H1 (cell line): ENCODE measurements around the gene GRXCR1. TPM values are rescaled to one million over a fixed set of nuclear protein-coding genes. Genes with fewer than 3 reads are reported as not detected.

Source experiments
- CTCF ChIA-PET: fragments of 300-600 bp; sonication (Branson Sonifier 250); formaldehyde crosslinking; loops from one replicate; lab custom pipeline; 2021; ENCODE audit not compliant: partially characterized antibody; lab: Charles Lee
- POLR2A ChIA-PET: fragments of 300-600 bp; sonication (Branson Sonifier 250); formaldehyde crosslinking; loops from one replicate; lab custom pipeline; 2021; ENCODE audit warnings: inconsistent platforms; ENCODE audit not compliant: partially characterized antibody; lab: Charles Lee
- DNase-seq, 2 experiments: peaks; one replicate each; pipeline versions ENCODE4 v3.0.0 to v3.0.0-alpha.2; 2010 to 2022; ENCODE audit warnings: low spot score in 2 of 2, low read depth in 1 of 2, mixed read lengths in 1 of 2
- FAIRE-seq: peaks from 2 replicates; lab custom pipeline; 2011; peaks lifted over from hg19 to GRCh38; lab: Jason Lieb, UNC
- H2AFZ ChIP-seq: 2 replicates; pipeline ENCODE4 v1.8.1; 2012; ENCODE audit warnings: low read length, inconsistent platforms
- H2AK5ac ChIP-seq: 2 replicates; pipeline ENCODE4 v1.6.1; 2013; ENCODE audit warnings: low read depth, low read length
- H2BK120ac ChIP-seq: replicated peaks from 2 replicates; pipeline ENCODE3; 2013; ENCODE audit warnings: low read depth, low read length, inconsistent platforms
- H2BK12ac ChIP-seq: 2 replicates; pipeline ENCODE4 v1.6.1; 2013; ENCODE audit warnings: low read depth, low read length
- H2BK15ac ChIP-seq: 2 replicates; pipeline ENCODE4 v1.6.1; 2013; ENCODE audit warnings: low read length
- H2BK20ac ChIP-seq: 2 replicates; pipeline ENCODE4 v1.6.1; 2013; ENCODE audit warnings: low read length
- H2BK5ac ChIP-seq: 2 replicates; pipeline ENCODE4 v1.6.1; 2013; ENCODE audit warnings: low read depth, low read length
- H3K14ac ChIP-seq: 2 replicates; pipeline ENCODE4 v1.6.1; 2013; ENCODE audit warnings: inconsistent platforms; ENCODE audit not compliant: insufficient read length
- H3K18ac ChIP-seq: 2 replicates; pipeline ENCODE4 v1.6.1; 2013; ENCODE audit warnings: low read length; ENCODE audit errors: extremely low read depth
- H3K23ac ChIP-seq: 2 replicates; pipeline ENCODE4 v1.6.1; 2013; ENCODE audit warnings: inconsistent platforms; ENCODE audit not compliant: insufficient read length
- H3K23me2 ChIP-seq: 2 replicates; pipeline ENCODE4 v1.6.1; 2013; ENCODE audit warnings: low read depth, low read length
- H3K27ac ChIP-seq: 2 replicates; pipeline ENCODE4 v1.6.1; 2011; ENCODE audit warnings: low read depth, low read length, inconsistent platforms
- H3K27me3 ChIP-seq, 4 experiments: replicated peaks in 1 of 4; 1 replicate in 1 of 4; 2 replicates in 3 of 4; pipeline versions ENCODE4 v1.6.1 to v1.8.1; 2011 to 2013; ENCODE audit warnings: low read length in 3 of 4, mild to moderate bottlenecking in 3 of 4, inconsistent platforms in 2 of 4, mixed read lengths in 2 of 4, moderate library complexity in 1 of 4; ENCODE audit not compliant: control insufficient read depth in 3 of 4, insufficient read depth in 3 of 4; ENCODE audit errors: extremely low read depth in 1 of 4
- H3K36me3 ChIP-seq, 4 experiments: 2 replicates each; pipeline versions ENCODE4 v1.6.1 to v1.8.1; 2011 to 2013; ENCODE audit warnings: mild to moderate bottlenecking in 4 of 4, low read length in 3 of 4, moderate library complexity in 2 of 4, control low read depth in 1 of 4, inconsistent platforms in 1 of 4; ENCODE audit not compliant: insufficient read depth in 4 of 4, control insufficient read depth in 2 of 4
- H3K4ac ChIP-seq: replicated peaks from 2 replicates; pipeline ENCODE3; 2013; ENCODE audit warnings: low read length, low read depth, mixed read lengths, inconsistent platforms; ENCODE audit not compliant: insufficient read length
- H3K4me1 ChIP-seq, 4 experiments: replicated peaks in 1 of 4; 1 replicate in 1 of 4; 2 replicates in 3 of 4; pipeline versions ENCODE4 v1.6.1 to v1.8.1; 2011 to 2013; ENCODE audit warnings: low read length in 3 of 4, inconsistent platforms in 2 of 4, mixed read lengths in 1 of 4; ENCODE audit not compliant: insufficient read depth in 4 of 4, control insufficient read depth in 3 of 4
- H3K4me2 ChIP-seq, 2 experiments: 2 replicates each; pipeline versions ENCODE4 v1.6.1 to v1.8.1; 2011 to 2013; ENCODE audit warnings: low read depth in 2 of 2, low read length in 2 of 2, control low read depth in 1 of 2, inconsistent platforms in 1 of 2, mild to moderate bottlenecking in 1 of 2; ENCODE audit not compliant: insufficient read depth in 1 of 2
- H3K4me3 ChIP-seq, 4 experiments: fragments of 200-600, 300-600 bp in 1 of 4; sonication (generic), shearing (Covaris generic), sonication (Bioruptor Twin) in 1 of 4; 2 replicates each; pipeline versions ENCODE4 v1.5.1 to v1.8.1; 2011 to 2016; ENCODE audit warnings: low read length in 4 of 4, low read depth in 3 of 4, control low read depth in 2 of 4, inconsistent platforms in 2 of 4, mild to moderate bottlenecking in 2 of 4, mixed read lengths in 1 of 4, moderate library complexity in 1 of 4; ENCODE audit not compliant: insufficient read depth in 2 of 4; ENCODE audit errors: extremely low read depth in 1 of 4
- H3K56ac ChIP-seq: replicated peaks from 2 replicates; pipeline ENCODE3; 2013; ENCODE audit warnings: low read depth, mild to moderate bottlenecking, mixed read lengths, low read length, inconsistent platforms; ENCODE audit not compliant: insufficient read length
- H3K79me1 ChIP-seq: 2 replicates; pipeline ENCODE4 v1.6.1; 2013; ENCODE audit warnings: low read depth, low read length, control low read depth
- H3K79me2 ChIP-seq, 2 experiments: 2 replicates each; pipeline versions ENCODE4 v1.6.1 to v1.8.1; 2012 to 2013; ENCODE audit warnings: low read length in 2 of 2, mild to moderate bottlenecking in 2 of 2, inconsistent platforms in 1 of 2; ENCODE audit not compliant: insufficient read depth in 2 of 2, control insufficient read depth in 1 of 2
- H3K9ac ChIP-seq, 4 experiments: replicated peaks in 1 of 4; 1 replicate in 1 of 4; 2 replicates in 3 of 4; pipeline versions ENCODE4 v1.6.1 to v1.8.1; 2011 to 2013; ENCODE audit warnings: low read depth in 3 of 4, low read length in 3 of 4, control low read depth in 2 of 4, mild to moderate bottlenecking in 2 of 4, moderate library complexity in 2 of 4, inconsistent platforms in 1 of 4; ENCODE audit errors: extremely low read depth in 1 of 4
- H3K9me3 ChIP-seq, 2 experiments: 2 replicates each; pipeline versions ENCODE4 v1.6.1 to v1.8.1; 2012 to 2013; ENCODE audit warnings: mild to moderate bottlenecking in 2 of 2, moderate library complexity in 2 of 2, control low read depth in 1 of 2, inconsistent platforms in 1 of 2, low read depth in 1 of 2, low read length in 1 of 2, mixed read lengths in 1 of 2; ENCODE audit not compliant: insufficient read depth in 2 of 2
- H4K20me1 ChIP-seq, 2 experiments: replicated peaks in 1 of 2; 2 replicates each; pipeline versions ENCODE3 to v1.8.1; 2011 to 2013; ENCODE audit warnings: inconsistent platforms in 2 of 2, low read length in 2 of 2, mild to moderate bottlenecking in 1 of 2; ENCODE audit not compliant: insufficient read depth in 2 of 2, control insufficient read depth in 1 of 2
- H4K5ac ChIP-seq: 2 replicates; pipeline ENCODE4 v1.6.1; 2013; ENCODE audit warnings: low read length, low read depth, mixed read lengths, inconsistent platforms; ENCODE audit not compliant: insufficient read length
- H4K8ac ChIP-seq: 2 replicates; pipeline ENCODE4 v1.8.0; 2013; ENCODE audit warnings: mild to moderate bottlenecking, moderate library complexity, low read length, inconsistent platforms; ENCODE audit not compliant: insufficient read depth; ENCODE audit errors: extremely low read depth
- H4K91ac ChIP-seq: replicated peaks from 2 replicates; pipeline ENCODE3; 2013; ENCODE audit warnings: low read length, mixed read lengths, inconsistent platforms; ENCODE audit not compliant: insufficient read length
- RBBP5 ChIP-seq: IDR thresholded peaks from 2 replicates; pipeline ENCODE4 v1.7.1; 2012; ENCODE audit warnings: low read depth, mild to moderate bottlenecking, inconsistent platforms, low read length, moderate library complexity, borderline replicate concordance
- SAP30 ChIP-seq: fragments of 300-600 bp; sonication (generic); IDR thresholded peaks from 2 replicates; pipeline ENCODE4 v1.7.1; 2012; ENCODE audit warnings: low read length, moderate library complexity, mild to moderate bottlenecking, inconsistent platforms; ENCODE audit not compliant: insufficient read depth, insufficient replicate concordance
- SP2 ChIP-seq: IDR thresholded peaks from 2 replicates; pipeline ENCODE4 v1.6.1; 2012; ENCODE audit warnings: mild to moderate bottlenecking, low read length, inconsistent platforms
- TCF12 ChIP-seq: IDR thresholded peaks from 2 replicates; pipeline ENCODE4 v1.6.1; 2011; ENCODE audit warnings: low read depth, mild to moderate bottlenecking, low read length
- WGBS, 2 experiments: shearing (Covaris generic) in 1 of 2; methylation state at CpG; one replicate each; pipeline versions ENCODE4 v1.1.6 to v1.1.7; 2013 to 2015; ENCODE audit warnings: low lambda C conversion rate in 2 of 2, mixed read lengths in 2 of 2, inconsistent platforms in 1 of 2, low coverage in 1 of 2, missing lambda C conversion rate in 1 of 2; ENCODE audit not compliant: insufficient replicate concordance in 2 of 2, insufficient coverage in 1 of 2, insufficient read length in 1 of 2; ENCODE audit errors: extremely low coverage in 1 of 2, missing lambda C conversion rate in 1 of 2; 5-methylcytosine and 5-hydroxymethylcytosine counted together
- polyA plus RNA-seq, 7 experiments: library from polyadenylated mRNA; depleted of rRNA in 3 of 7; stranded (reverse) in 5 of 7; unstranded in 2 of 7; fragments of >200 nt in 5 of 7; fragments of 200-250 nt in 2 of 7; gene quantifications; 1 replicate in 5 of 7; 2 replicates in 1 of 7; 4 replicates in 1 of 7; pipeline versions ENCODE4 v1.2.1 to v1.2.3, GENCODE V29; 2011 to 2013; ENCODE audit warnings: missing spikeins in 2 of 7, mixed read lengths in 2 of 7
- total RNA-seq: library from RNA; stranded (reverse); fragmentation: NEBNext Ultra II Directional; extraction: Animal tissue kit (Norgen Biotek cat#: 25700); gene quantifications from 2 replicates; pipeline ENCODE4 v1.2.1, GENCODE V29; 2021
- TF ChIP-seq, protein P1 (sequence below): IDR thresholded peaks from 2 replicates; pipeline ENCODE4 v1.6.1; 2011; ENCODE audit warnings: low read length, improper control_type of control experiment
- TF ChIP-seq, protein P2 (sequence below): IDR thresholded peaks from 2 replicates; pipeline ENCODE4 v1.6.1; 2012; ENCODE audit warnings: inconsistent platforms

Gene GRXCR1
- total and polyA plus RNA-seq, 2 of the 8 experiments (the other 6 are each of a cell fraction or from before 2014, with no cell fraction given), result not detected

DNA sequence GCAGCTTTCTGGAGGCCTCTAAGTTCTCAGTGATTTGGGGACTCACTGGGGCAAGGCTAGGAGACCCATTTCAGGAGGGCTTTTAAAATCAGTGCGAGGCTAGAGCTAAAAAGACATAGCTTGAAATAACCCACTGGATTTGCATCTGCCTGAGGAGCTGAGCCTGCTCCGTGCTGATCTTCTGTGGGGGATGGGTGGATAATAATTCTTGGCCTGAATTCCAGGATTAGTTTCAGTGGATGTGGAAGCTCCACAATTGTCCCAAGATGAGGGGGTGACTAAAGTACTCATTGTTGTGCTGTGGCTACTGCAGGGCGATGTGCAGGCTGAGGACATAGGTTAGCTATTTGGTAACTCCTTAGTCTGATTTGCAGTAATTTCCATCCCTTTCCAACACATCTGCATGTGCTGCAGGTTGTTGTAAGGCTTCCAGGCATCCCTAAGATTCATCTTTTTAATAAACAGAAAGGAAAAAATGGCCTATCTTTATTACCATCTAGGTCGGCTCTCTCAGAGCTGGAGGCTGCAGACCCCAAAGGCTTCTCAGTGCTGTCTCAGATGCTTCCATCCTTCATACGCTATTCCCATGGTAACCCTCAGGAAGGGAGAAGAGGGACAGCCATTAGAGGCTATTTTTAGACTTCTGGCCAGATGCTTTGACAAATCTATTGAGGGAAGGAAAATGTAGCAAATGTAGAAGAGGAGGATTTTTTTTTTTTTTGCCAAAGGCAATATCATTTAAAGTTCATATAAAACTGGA, 63.4 kb downstream of the GRXCR1 start:
- no peak overlapping the region for H3K4ac ChIP-seq
- no peak overlapping the region for H2BK12ac ChIP-seq
- POLR2A ChIA-PET, result no interaction called here
- H4K5ac ChIP-seq, result no peak overlapping the region
- no peak overlapping the region for H2BK120ac ChIP-seq
- H3K27ac ChIP-seq, result no peak overlapping the region
- no peak overlapping the region for H2BK5ac ChIP-seq
- H2AFZ ChIP-seq, result peak overlapping the region; percentile 50; the same call in 1 of the 2 replicates
- H3K79me2 ChIP-seq, result no peaks in the 10 kb centered on the region
- TF ChIP-seq SP2 (no peak), SAP30 (no peak), RBBP5 (no peak), TCF12 (no peak)
- TF ChIP-seq, protein P1, sequence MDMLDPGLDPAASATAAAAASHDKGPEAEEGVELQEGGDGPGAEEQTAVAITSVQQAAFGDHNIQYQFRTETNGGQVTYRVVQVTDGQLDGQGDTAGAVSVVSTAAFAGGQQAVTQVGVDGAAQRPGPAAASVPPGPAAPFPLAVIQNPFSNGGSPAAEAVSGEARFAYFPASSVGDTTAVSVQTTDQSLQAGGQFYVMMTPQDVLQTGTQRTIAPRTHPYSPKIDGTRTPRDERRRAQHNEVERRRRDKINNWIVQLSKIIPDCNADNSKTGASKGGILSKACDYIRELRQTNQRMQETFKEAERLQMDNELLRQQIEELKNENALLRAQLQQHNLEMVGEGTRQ, result no peak
- TF ChIP-seq, protein P2, sequence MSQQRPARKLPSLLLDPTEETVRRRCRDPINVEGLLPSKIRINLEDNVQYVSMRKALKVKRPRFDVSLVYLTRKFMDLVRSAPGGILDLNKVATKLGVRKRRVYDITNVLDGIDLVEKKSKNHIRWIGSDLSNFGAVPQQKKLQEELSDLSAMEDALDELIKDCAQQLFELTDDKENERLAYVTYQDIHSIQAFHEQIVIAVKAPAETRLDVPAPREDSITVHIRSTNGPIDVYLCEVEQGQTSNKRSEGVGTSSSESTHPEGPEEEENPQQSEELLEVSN, result no peak
- no peak overlapping the region for H4K8ac ChIP-seq
- no peak overlapping the region; a peak in 1 of 7 replicates for H3K9ac ChIP-seq
- no peak overlapping the region for H2BK20ac ChIP-seq
- H3K14ac ChIP-seq, result no peak overlapping the region
- H4K91ac ChIP-seq, result no peak overlapping the region
- CTCF ChIA-PET, result interaction anchor here (0.8 to 1.4 kb wide), 2 partner anchors 10 to 135 kb away, joined by 3 read pairs; no protein-coding TSS in a partner anchor
- H3K36me3 ChIP-seq, result no peaks in the 10 kb centered on the region
- no peak overlapping the region for H2AK5ac ChIP-seq
- H3K4me3 ChIP-seq, result no peak overlapping the region
- 0 out of 4 replicates have a peak, but pooled peaks cover 0 to 3% of the 10 kb centered on the region in 2 experiments for H3K9me3 ChIP-seq
- 89% methylated on average over 5 of the region's 5 CpGs; no CpG with 5 or more reads in 1 of the 2 experiments for WGBS, 2 experiments
- FAIRE-seq, result no peak
- no peak overlapping the region for H2BK15ac ChIP-seq
- no peak overlapping the region for H3K56ac ChIP-seq
- H3K79me1 ChIP-seq, result no peaks in the 10 kb centered on the region
- H3K4me2 ChIP-seq, result no peak overlapping the region
- H3K27me3 ChIP-seq, result no peaks in the 10 kb centered on the region
- H3K23ac ChIP-seq, result no peak overlapping the region
- H3K23me2 ChIP-seq, result no peaks in the 10 kb centered on the region
- no peaks in the 10 kb centered on the region for H4K20me1 ChIP-seq
- H3K4me1 ChIP-seq, result no peaks in the 10 kb centered on the region
- no peak for DNase-seq
- H3K18ac ChIP-seq, result no peak overlapping the region
